CMK (cell line): ENCODE data around the gene PARD6B.
"Not testable (repeated sequence)": the region's sequence is repeated elsewhere in the genome, so short reads cannot be mapped to it uniquely, and the experiment has no call there.

Source experiments
- DNase-seq: peaks from one replicate; pipeline ENCODE4 v3.0.0-alpha.2; 2010; ENCODE audit warnings: low read depth

Gene PARD6B

GRCh38 chr20:50703651-50704438, 27.5 kb upstream of the PARD6B start:
- not testable (repeated sequence) for DNase-seq

GRCh38 chr20:50704514-50704913, 26.9 kb upstream of the PARD6B start:
- no peak for DNase-seq

- no peak for DNase-seq
Measured at GRCh38 chr20:50704971-50705370, 26.4 kb upstream of the PARD6B start.

- DNase-seq: no peak
Measured at GRCh38 chr20:50708845-50709635, 22.3 kb upstream of the PARD6B start.

GRCh38 chr20:50709636-50709973, 21.8 kb upstream of the PARD6B start:
- no peak for DNase-seq

GRCh38 chr20:50710492-50711063, 20.8 kb upstream of the PARD6B start:
- no peak for DNase-seq

GRCh38 chr20:50711113-50711825, 20.1 kb upstream of the PARD6B start:
- DNase-seq: no peak

- no peak for DNase-seq
Measured at GRCh38 chr20:50712771-50713656, 18.4 kb upstream of the PARD6B start.

- no peak for DNase-seq
Measured at GRCh38 chr20:50713657-50714101, 17.7 kb upstream of the PARD6B start.

- not testable (repeated sequence) for DNase-seq
Measured at GRCh38 chr20:50714426-50714825, 17.0 kb upstream of the PARD6B start.

- DNase-seq: no peak
Measured at GRCh38 chr20:50715694-50716093, 15.7 kb upstream of the PARD6B start.

- no peak for DNase-seq
Measured at GRCh38 chr20:50716518-50716917, 14.9 kb upstream of the PARD6B start.

- no peak for DNase-seq
Measured at GRCh38 chr20:50717312-50717711, 14.1 kb upstream of the PARD6B start.

GRCh38 chr20:50717974-50718761, 13.2 kb upstream of the PARD6B start:
- DNase-seq: no peak

GRCh38 chr20:50719328-50719727, 12.1 kb upstream of the PARD6B start:
- no peak for DNase-seq

- DNase-seq: no peak
Measured at GRCh38 chr20:50720026-50720425, 11.4 kb upstream of the PARD6B start.

- DNase-seq: no peak
Measured at GRCh38 chr20:50720582-50720981, 10.8 kb upstream of the PARD6B start.

- no peak for DNase-seq
Measured at GRCh38 chr20:50721881-50722281, 9.5 kb upstream of the PARD6B start.

GRCh38 chr20:50722424-50723155, 8.8 kb upstream of the PARD6B start:
- DNase-seq: no peak

- DNase-seq: no peak
Measured at GRCh38 chr20:50723672-50724071, 7.7 kb upstream of the PARD6B start.
